Right lobe of liver (tissue), 4 donors: ENCODE measurements around the gene SH3GL2.

Experiments used
- POLR2A ChIP-seq: fragments of 450-650 bp; IDR thresholded peaks from one replicate; pipeline ENCODE4 v1.6.1; 2017; ENCODE audit warnings: antibody characterized with exemption, mild to moderate bottlenecking
- TF ChIP-seq, protein P1 (sequence below), 4 donors: fragments of 200-600 bp in 3 of 4; fragments of 450-650 bp in 1 of 4; IDR thresholded peaks; one replicate each; pipeline versions ENCODE4 v1.5.1 to v1.8.0; 2016 to 2022; ENCODE audit warnings: antibody characterized with exemption in 4 of 4, mild to moderate bottlenecking in 2 of 4
- donor health status: DM: no; HTN: no; CAD: no.
- donor health status: DM: no; HTN: no; CAD: no.
- donor health status: DM: no; HTN: yes; CAD: no.

- TF ChIP-seq, protein P1, sequence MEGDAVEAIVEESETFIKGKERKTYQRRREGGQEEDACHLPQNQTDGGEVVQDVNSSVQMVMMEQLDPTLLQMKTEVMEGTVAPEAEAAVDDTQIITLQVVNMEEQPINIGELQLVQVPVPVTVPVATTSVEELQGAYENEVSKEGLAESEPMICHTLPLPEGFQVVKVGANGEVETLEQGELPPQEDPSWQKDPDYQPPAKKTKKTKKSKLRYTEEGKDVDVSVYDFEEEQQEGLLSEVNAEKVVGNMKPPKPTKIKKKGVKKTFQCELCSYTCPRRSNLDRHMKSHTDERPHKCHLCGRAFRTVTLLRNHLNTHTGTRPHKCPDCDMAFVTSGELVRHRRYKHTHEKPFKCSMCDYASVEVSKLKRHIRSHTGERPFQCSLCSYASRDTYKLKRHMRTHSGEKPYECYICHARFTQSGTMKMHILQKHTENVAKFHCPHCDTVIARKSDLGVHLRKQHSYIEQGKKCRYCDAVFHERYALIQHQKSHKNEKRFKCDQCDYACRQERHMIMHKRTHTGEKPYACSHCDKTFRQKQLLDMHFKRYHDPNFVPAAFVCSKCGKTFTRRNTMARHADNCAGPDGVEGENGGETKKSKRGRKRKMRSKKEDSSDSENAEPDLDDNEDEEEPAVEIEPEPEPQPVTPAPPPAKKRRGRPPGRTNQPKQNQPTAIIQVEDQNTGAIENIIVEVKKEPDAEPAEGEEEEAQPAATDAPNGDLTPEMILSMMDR (IDR thresholded peaks at IDR 0.05), result no peak
- TF ChIP-seq POLR2A, result no peak
Measured at GRCh38 chr9:17611342-17611741, 32.5 kb downstream of the SH3GL2 start.
